AG10803 (cell line): ENCODE results near the gene TMEM181.
"Not testable (repeated sequence)": the region's sequence is repeated elsewhere in the genome, so short reads cannot be mapped to it uniquely, and the experiment has no call there.

Source experiments
- DNase-seq: peaks from one replicate; pipeline ENCODE4 v3.0.0; 2010; ENCODE audit warnings: low read depth
- H3K4me3 ChIP-seq: 2 replicates; pipeline ENCODE4 v1.5.1; 2011; ENCODE audit warnings: mild to moderate bottlenecking, low read length, control low read depth
- CTCF ChIP-seq: conservative IDR thresholded peaks from 2 replicates; pipeline ENCODE4 v1.5.1; 2011; ENCODE audit warnings: mild to moderate bottlenecking, low read length, control low read depth, inconsistent platforms

TMEM181 gene

DNA sequence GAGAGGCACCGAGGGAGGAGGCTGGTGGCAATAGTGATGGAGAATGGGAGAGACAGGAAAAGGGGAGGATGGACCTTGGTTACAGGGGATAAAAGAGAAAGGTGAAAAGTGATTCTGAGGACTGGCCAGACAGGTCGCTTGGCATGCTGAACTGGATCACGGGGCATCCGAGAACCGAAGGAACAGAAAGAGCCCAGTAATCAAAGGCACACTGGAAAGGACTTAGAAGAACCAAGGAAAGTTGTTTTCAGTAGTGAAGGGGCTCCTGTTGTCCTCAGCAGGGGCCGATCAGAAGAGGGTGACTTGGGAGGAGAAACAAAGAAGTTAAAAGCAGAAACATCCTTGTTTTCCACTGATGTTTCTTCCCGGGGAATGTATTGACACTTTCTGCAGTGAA is 108.8 kb downstream of the TMEM181 start:
- DNase-seq: no peak
- H3K4me3 ChIP-seq: no peak overlapping the region
- TF ChIP-seq CTCF: no peak

GRCh38 chr6:158669145-158670035 is 109.5 kb downstream of the TMEM181 start:
- no peak for TF ChIP-seq CTCF
- no peak overlapping the region for H3K4me3 ChIP-seq
- DNase-seq: peak; percentile 49

DNA sequence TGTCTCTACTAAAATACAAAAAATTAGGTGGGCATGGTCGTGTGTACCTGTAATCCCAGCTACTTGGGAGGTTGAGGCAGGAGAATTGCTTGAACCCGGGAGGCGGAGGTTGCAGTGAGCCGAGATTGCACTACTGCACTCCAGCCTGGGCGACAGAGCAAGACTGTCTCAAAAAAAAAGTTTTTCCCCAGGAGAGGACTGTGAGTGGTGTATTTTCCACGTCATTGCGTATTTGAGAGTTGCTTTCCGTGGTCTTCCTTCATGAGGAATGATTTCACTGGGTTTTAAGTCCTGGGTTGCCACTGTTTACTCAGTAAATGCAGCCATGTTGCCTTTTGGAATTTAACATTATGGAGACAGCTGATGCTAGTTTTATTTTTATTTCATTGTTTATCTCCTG is 112.2 kb downstream of the TMEM181 start:
- H3K4me3 ChIP-seq, DNase-seq: not testable (repeated sequence)

- DNase-seq: no peak
- no peak overlapping the region for H3K4me3 ChIP-seq
- TF ChIP-seq CTCF: no peak
Measured at GRCh38 chr6:158672726-158673125, 112.8 kb downstream of the TMEM181 start.

DNA sequence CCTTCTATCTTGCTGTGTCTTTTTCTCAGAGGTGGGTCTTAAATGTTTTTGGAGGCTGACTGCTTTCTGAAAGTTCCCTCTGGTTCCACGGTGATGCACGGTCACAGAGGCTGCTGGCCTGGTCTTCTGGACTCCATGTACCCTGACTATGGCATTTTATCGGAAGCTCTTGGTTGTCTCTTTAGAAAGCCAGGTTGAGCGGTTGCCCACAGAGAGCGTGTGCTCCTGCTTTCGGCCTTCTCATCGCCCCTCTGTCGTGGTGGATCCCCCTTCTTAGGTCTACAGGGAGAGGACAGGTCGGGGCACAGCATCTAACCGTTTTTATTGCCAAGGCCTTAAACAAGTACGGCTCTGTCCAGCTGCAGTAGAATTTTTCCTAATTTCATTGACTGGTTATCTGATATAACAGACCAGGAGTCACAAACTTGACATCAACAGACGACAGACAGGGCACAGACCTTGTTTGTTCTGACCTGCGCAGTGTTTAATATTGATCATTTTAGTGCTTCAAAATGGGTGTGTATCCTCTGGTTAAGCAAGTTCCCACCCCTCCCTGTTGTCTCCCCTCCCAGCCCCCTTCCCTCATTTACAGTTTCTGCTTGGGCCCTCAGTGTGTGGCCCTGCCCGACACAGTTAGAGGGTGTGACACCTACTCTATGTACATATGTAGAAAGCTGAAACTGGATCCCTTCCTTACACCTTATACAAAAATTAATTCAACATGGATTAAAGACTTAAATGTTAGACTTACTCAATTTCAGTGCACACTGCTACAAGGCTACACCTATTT is 114.6 kb downstream of the TMEM181 start:
- H3K4me3 ChIP-seq: no peak overlapping the region
- no peak for DNase-seq
- no peak for TF ChIP-seq CTCF

- not testable (repeated sequence) for H3K4me3 ChIP-seq, DNase-seq
Measured at GRCh38 chr6:158677094-158677493, 117.2 kb downstream of the TMEM181 start.

GRCh38 chr6:158677906-158678578 is 118.2 kb downstream of the TMEM181 start:
- TF ChIP-seq CTCF: no peak
- no peak overlapping the region for H3K4me3 ChIP-seq
- no peak for DNase-seq
